ELF-1 (cell line): ENCODE results near the gene TOR2A.
A peak's percentile ranks its signal among the peaks of the same experiment; 100 is the strongest.

Experiments
- DNase-seq: peaks from one replicate; pipeline ENCODE4 v3.0.0-alpha.2; 2016; ENCODE audit warnings: low read depth, low spot score

The TOR2A gene

GRCh38 chr9:127744398-127745110, 9.5 kb upstream of the TOR2A start:
- no peak for DNase-seq

- DNase-seq: peak; percentile 97
These were observed 7.5 kb upstream of the TOR2A start for GRCh38 chr9:127742435-127743088.

- peak; percentile 94 for DNase-seq
These were observed 6.8 kb upstream of the TOR2A start for GRCh38 chr9:127741831-127742434.

- no peak for DNase-seq
These were observed 4.7 kb upstream of the TOR2A start for GRCh38 chr9:127739614-127740330.

- DNase-seq: no peak
These were observed 3.6 kb upstream of the TOR2A start for GRCh38 chr9:127738666-127739065.

GRCh38 chr9:127735530-127736185, 564 bp upstream of the TOR2A start:
- DNase-seq: no peak

- DNase-seq: no peak
These were observed 797 bp downstream of the TOR2A start for GRCh38 chr9:127734247-127734746.

- no peak for DNase-seq
These were observed 1.5 kb downstream of the TOR2A start for GRCh38 chr9:127733614-127734013.

- DNase-seq: no peak
These were observed 2.6 kb downstream of the TOR2A start for GRCh38 chr9:127732444-127732843.

GRCh38 chr9:127731938-127732337, 3.2 kb downstream of the TOR2A start:
- no peak for DNase-seq

GRCh38 chr9:127730799-127731410, 4.2 kb downstream of the TOR2A start:
- no peak for DNase-seq

- no peak for DNase-seq
These were observed 4.8 kb downstream of the TOR2A start for GRCh38 chr9:127730262-127730661.

- DNase-seq: peak; percentile 29
These were observed 5.4 kb downstream of the TOR2A start for GRCh38 chr9:127729522-127730256.

GRCh38 chr9:127728808-127729207, 6.3 kb downstream of the TOR2A start:
- no peak for DNase-seq

- DNase-seq: no peak
These were observed 8.2 kb downstream of the TOR2A start for GRCh38 chr9:127726871-127727270.

- no peak for DNase-seq
These were observed 11.1 kb downstream of the TOR2A start for GRCh38 chr9:127724012-127724411.

GRCh38 chr9:127723444-127723843, 11.7 kb downstream of the TOR2A start:
- DNase-seq: no peak

- no peak for DNase-seq
These were observed 12.1 kb downstream of the TOR2A start for GRCh38 chr9:127723013-127723412.

- no peak for DNase-seq
These were observed 12.9 kb downstream of the TOR2A start for GRCh38 chr9:127722055-127722745.

GRCh38 chr9:127721391-127721821, 13.7 kb downstream of the TOR2A start:
- DNase-seq: no peak
